ENCODE results near the gene OXER1. TPM values are rescaled to one million over a fixed set of nuclear protein-coding genes. Genes with fewer than 3 reads are reported as not detected.

Gene OXER1
- polyA plus RNA-seq, 2 of the 4 experiments (the other 2 are of a cell fraction): not detected

DNA sequence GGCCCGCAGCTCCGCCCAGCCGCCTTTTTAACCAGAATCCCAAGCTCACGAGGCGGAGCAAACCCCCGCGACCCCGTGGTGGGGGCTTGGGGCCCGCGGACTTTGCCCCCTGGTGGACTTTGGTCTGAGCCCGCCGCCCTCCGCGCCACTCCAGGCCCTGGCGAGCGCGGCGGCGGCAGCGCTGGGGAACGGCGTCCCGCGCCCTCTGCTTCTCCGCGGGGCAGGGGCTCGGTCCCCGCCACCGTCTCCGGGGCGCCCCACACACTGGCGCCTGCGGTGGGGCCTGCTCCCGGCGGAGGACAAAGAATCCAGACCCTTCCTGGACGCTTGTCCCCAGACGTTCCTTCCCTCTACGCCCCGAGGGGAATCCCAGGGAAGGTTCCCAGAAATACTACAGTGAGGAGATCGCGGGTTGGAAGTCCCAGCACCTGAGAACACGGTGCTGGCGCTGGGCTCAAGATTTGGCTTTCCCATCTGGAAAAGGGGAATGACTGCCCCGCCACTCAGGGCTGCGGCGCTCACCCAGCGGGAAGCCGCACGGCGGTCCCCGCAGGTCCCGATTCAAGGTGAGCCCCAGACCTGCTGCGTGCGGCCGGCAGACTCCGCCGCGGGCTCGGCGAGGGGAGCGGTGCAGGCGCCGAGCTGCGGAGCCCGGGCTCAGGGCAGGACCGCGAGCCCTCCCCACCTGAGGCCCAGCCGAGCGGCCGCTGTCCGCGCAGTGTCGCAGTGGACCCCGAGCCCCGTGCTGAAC is 28.8 kb upstream of the OXER1 start, which contains the start of gene HAAO:
Gene HAAO, minus strand, starts transcription at position 1 of the 751 bp plus-strand sequence. CDS start 47 bp downstream, outside the sequence.
- CTCF ChIA-PET: interaction anchor here (4.7 kb wide), 1 partner anchor 17 kb away, joined by 23 read pairs; no protein-coding TSS in a partner anchor
- no peak for ATAC-seq
- 81% methylated on average over 47 of the region's 75 CpGs for WGBS (ENCODE audit: missing lambda C conversion rate)
- no peak for TF ChIP-seq HEYL (CRISPR knock-in tag; IDR thresholded peaks at IDR 0.05)
- no peak for TF ChIP-seq MYC (IDR thresholded peaks at IDR 0.05; ENCODE audit: borderline replicate concordance, low read length)
- TF ChIP-seq, protein P1, sequence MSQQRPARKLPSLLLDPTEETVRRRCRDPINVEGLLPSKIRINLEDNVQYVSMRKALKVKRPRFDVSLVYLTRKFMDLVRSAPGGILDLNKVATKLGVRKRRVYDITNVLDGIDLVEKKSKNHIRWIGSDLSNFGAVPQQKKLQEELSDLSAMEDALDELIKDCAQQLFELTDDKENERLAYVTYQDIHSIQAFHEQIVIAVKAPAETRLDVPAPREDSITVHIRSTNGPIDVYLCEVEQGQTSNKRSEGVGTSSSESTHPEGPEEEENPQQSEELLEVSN (IDR thresholded peaks at IDR 0.05; ENCODE audit: borderline replicate concordance, low read depth): no peak
- Histone ChIP-seq H3K27ac (no peak within 1 kb of the TSS), H3K4me3 (no peak within 1 kb of the TSS), H3K9me3 (no peaks in the 10 kb centered on the region), H3K4me1 (peaks cover 7% of the 10 kb centered on the region; the same call in 2 of the 3 replicates), H3K4me2 (0 out of 3 replicates have a peak within 1 kb of the TSS, but pooled peaks have one; percentile 15)
- POLR2A ChIA-PET: interaction anchor here (0.7 kb wide), 1 partner anchor 17 kb away, joined by 3 read pairs; no protein-coding TSS in a partner anchor
- no peak for DNase-seq (ENCODE audit: low read depth in 1 of 2, low spot score in 1 of 2)
- FAIRE-seq: no peak

DNA sequence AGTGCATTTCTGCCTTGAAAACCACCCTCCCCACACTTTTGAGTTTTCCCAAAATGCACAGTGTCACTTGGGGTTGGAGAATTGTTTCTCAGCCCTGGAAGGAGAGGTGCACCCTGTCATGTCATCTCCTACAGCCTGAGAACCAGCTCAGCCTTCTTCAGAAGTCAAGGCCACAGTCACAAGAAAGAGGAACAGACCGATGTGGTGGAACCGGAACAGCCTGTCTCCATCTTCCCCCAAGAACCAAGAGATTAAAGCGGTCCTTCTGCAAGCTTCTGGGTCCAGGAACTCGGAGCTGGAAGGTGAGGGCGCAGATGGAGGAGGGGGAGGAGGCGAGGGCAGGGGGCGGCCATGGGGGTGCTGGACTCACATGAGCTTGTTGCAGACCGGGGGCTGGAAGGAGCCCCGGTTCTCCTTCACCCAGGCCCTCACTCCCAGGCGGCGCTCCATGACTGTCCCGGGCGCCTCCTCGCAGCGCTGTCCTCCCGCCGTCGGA is 28.2 kb upstream of the OXER1 start:
- TF ChIP-seq HDAC2 (IDR thresholded peaks at IDR 0.05): no peak
- TF ChIP-seq POLR2A (IDR thresholded peaks at IDR 0.05; ENCODE audit: low read length): no peak
- TF ChIP-seq, protein P2, sequence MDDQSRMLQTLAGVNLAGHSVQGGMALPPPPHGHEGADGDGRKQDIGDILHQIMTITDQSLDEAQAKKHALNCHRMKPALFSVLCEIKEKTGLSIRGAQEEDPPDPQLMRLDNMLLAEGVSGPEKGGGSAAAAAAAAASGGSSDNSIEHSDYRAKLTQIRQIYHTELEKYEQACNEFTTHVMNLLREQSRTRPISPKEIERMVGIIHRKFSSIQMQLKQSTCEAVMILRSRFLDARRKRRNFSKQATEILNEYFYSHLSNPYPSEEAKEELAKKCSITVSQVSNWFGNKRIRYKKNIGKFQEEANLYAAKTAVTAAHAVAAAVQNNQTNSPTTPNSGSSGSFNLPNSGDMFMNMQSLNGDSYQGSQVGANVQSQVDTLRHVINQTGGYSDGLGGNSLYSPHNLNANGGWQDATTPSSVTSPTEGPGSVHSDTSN (IDR thresholded peaks at IDR 0.05): no peak
- no peak for TF ChIP-seq NPAS2 (CRISPR knock-in tag; IDR thresholded peaks at IDR 0.05; ENCODE audit: borderline replicate concordance)
- WGBS (ENCODE audit: missing lambda C conversion rate): 78% methylated on average over 16 of the region's 18 CpGs
- H3K4me3 ChIP-seq: no peak overlapping the region
- ChIA-PET POLR2A (no interaction called here), CTCF (no interaction called here)
- peaks cover 7% of the 10 kb centered on the region; the same call in 2 of the 3 replicates for H3K4me1 ChIP-seq
- DNase-seq (ENCODE audit: low read depth in 1 of 2, low spot score in 1 of 2) (no peak), FAIRE-seq (no peak), ATAC-seq (no peak)
- 0 out of 3 replicates have a peak overlapping the region, but pooled peaks have one; percentile 15 for H3K4me2 ChIP-seq
- H3K9me3 ChIP-seq: no peaks in the 10 kb centered on the region
- no peak overlapping the region for H3K27ac ChIP-seq

DNA sequence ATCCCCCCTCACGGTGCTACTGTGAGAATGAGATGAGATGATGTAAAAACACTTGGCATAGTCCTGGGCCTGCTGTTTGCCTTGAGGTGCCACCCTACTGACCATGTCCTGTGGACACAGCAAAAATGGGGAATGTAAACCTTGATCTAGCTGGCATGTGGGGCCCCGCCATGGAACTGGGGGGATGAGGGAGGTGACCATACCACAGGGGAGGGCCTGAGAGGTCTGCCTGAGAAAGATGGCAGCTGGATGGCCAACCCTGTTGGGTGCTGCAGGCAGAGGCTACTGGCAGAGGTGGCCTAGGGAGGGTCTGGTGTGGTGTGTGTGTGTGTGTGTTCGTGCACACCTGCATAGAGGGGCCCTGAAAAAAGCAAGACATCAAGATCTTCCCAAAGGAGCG is 27.7 kb upstream of the OXER1 start:
- 60% methylated on average over 4 of the region's 4 CpGs for WGBS (ENCODE audit: missing lambda C conversion rate)
- Histone ChIP-seq H3K4me1 (peaks cover 7% of the 10 kb centered on the region; the same call in 2 of the 3 replicates), H3K9me3 (no peaks in the 10 kb centered on the region), H3K27ac (no peak overlapping the region), H3K4me3 (no peak overlapping the region), H3K4me2 (no peak overlapping the region)
- no peak for ATAC-seq
- no peak for DNase-seq (ENCODE audit: low read depth in 1 of 2, low spot score in 1 of 2)
- ChIA-PET CTCF (no interaction called here), POLR2A (no interaction called here)
- TF ChIP-seq, protein P3, sequence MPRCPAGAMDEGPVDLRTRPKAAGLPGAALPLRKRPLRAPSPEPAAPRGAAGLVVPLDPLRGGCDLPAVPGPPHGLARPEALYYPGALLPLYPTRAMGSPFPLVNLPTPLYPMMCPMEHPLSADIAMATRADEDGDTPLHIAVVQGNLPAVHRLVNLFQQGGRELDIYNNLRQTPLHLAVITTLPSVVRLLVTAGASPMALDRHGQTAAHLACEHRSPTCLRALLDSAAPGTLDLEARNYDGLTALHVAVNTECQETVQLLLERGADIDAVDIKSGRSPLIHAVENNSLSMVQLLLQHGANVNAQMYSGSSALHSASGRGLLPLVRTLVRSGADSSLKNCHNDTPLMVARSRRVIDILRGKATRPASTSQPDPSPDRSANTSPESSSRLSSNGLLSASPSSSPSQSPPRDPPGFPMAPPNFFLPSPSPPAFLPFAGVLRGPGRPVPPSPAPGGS (IDR thresholded peaks at IDR 0.05): no peak
- FAIRE-seq: no peak

DNA sequence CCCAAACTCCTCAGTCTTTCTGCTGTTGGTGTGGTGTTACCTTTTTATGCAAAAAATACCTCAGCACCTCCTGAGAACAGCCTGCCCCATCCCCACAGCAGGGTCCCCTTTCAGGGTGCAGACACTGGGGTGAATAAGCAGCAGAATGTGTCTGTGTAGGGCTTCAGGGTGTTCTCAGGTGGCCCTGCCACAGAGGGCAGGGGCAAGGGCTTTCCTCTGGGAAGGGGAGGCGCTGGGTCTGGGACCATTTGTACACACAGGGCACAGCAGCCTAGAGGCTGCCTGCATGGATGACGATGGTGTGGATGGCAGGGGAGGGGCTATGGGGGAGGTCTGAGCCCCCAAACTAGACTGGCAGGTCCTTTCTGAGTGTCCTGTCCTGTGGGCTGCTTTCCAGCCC is 25.8 kb upstream of the OXER1 start:
- DNase-seq (ENCODE audit: low read depth in 1 of 2, low spot score in 1 of 2): no peak
- CTCF ChIA-PET: no interaction called here
- Histone ChIP-seq H3K4me3 (no peak overlapping the region), H3K4me2 (no peak overlapping the region), H3K9me3 (no peaks in the 10 kb centered on the region), H3K27ac (no peak overlapping the region), H3K4me1 (no peaks in the 10 kb centered on the region)
- FAIRE-seq: no peak
- POLR2A ChIA-PET: no interaction called here
- no peak for ATAC-seq
- 73% methylated on average over 2 of the region's 2 CpGs for whole genome bisulfite sequencing (ENCODE audit: missing lambda C conversion rate)
- TF ChIP-seq RNF2 (IDR thresholded peaks at IDR 0.05; ENCODE audit: borderline replicate concordance, low read depth): no peak
- TF ChIP-seq, protein P4, sequence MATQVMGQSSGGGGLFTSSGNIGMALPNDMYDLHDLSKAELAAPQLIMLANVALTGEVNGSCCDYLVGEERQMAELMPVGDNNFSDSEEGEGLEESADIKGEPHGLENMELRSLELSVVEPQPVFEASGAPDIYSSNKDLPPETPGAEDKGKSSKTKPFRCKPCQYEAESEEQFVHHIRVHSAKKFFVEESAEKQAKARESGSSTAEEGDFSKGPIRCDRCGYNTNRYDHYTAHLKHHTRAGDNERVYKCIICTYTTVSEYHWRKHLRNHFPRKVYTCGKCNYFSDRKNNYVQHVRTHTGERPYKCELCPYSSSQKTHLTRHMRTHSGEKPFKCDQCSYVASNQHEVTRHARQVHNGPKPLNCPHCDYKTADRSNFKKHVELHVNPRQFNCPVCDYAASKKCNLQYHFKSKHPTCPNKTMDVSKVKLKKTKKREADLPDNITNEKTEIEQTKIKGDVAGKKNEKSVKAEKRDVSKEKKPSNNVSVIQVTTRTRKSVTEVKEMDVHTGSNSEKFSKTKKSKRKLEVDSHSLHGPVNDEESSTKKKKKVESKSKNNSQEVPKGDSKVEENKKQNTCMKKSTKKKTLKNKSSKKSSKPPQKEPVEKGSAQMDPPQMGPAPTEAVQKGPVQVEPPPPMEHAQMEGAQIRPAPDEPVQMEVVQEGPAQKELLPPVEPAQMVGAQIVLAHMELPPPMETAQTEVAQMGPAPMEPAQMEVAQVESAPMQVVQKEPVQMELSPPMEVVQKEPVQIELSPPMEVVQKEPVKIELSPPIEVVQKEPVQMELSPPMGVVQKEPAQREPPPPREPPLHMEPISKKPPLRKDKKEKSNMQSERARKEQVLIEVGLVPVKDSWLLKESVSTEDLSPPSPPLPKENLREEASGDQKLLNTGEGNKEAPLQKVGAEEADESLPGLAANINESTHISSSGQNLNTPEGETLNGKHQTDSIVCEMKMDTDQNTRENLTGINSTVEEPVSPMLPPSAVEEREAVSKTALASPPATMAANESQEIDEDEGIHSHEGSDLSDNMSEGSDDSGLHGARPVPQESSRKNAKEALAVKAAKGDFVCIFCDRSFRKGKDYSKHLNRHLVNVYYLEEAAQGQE (IDR thresholded peaks at IDR 0.05): no peak
- TF ChIP-seq ZNF302 (CRISPR knock-in tag; IDR thresholded peaks at IDR 0.05): no peak
- TF ChIP-seq CEBPB (IDR thresholded peaks at IDR 0.05): no peak
- TF ChIP-seq MYC (IDR thresholded peaks at IDR 0.05; ENCODE audit: borderline replicate concordance, low read length): no peak
- TF ChIP-seq EHF (CRISPR knock-in tag; IDR thresholded peaks at IDR 0.05): no peak
- TF ChIP-seq CHD4 (IDR thresholded peaks at IDR 0.05; ENCODE audit: borderline replicate concordance): no peak
- TF ChIP-seq MAFK (IDR thresholded peaks at IDR 0.05; ENCODE audit: partially characterized antibody): no peak
- TF ChIP-seq, protein P5, sequence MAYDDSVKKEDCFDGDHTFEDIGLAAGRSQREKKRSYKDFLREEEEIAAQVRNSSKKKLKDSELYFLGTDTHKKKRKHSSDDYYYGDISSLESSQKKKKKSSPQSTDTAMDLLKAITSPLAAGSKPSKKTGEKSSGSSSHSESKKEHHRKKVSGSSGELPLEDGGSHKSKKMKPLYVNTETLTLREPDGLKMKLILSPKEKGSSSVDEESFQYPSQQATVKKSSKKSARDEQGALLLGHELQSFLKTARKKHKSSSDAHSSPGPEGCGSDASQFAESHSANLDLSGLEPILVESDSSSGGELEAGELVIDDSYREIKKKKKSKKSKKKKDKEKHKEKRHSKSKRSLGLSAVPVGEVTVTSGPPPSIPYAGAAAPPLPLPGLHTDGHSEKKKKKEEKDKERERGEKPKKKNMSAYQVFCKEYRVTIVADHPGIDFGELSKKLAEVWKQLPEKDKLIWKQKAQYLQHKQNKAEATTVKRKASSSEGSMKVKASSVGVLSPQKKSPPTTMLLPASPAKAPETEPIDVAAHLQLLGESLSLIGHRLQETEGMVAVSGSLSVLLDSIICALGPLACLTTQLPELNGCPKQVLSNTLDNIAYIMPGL (CRISPR knock-in tag; IDR thresholded peaks at IDR 0.05; ENCODE audit: borderline replicate concordance): no peak
- no peak for TF ChIP-seq RFX5 (IDR thresholded peaks at IDR 0.05)
- no peak for TF ChIP-seq HEYL (CRISPR knock-in tag; IDR thresholded peaks at IDR 0.05)
- TF ChIP-seq HOXB5 (CRISPR knock-in tag; IDR thresholded peaks at IDR 0.05): no peak
- no peak for TF ChIP-seq NR3C1 (IDR thresholded peaks at IDR 0.05)
